Nephron progenitor cell (in vitro differentiated cells): Measurements from ENCODE around the gene IGFBP3.

Source experiments
- DNase-seq: peaks from one replicate; pipeline ENCODE4 v3.0.0; 2021
- H3K27ac Mint-ChIP-seq: 2 replicates; pipeline ENCODE4 v1.8.0; 2021; ENCODE audit warnings: mild to moderate bottlenecking, moderate library complexity, mixed read lengths
- H3K27me3 Mint-ChIP-seq: 2 replicates; pipeline ENCODE4 v1.8.0; 2021; ENCODE audit warnings: mild to moderate bottlenecking, low read depth, mixed read lengths; ENCODE audit not compliant: poor library complexity
- H3K36me3 Mint-ChIP-seq: 2 replicates; pipeline ENCODE4 v1.8.0; 2021; ENCODE audit warnings: low read depth, mixed read lengths
- H3K4me1 Mint-ChIP-seq: 2 replicates; pipeline ENCODE4 v1.8.0; 2021; ENCODE audit warnings: mixed read lengths
- H3K4me3 Mint-ChIP-seq: 2 replicates; pipeline ENCODE4 v1.8.0; 2021; ENCODE audit warnings: mild to moderate bottlenecking, moderate library complexity, mixed read lengths
- H3K9me3 Mint-ChIP-seq: 2 replicates; pipeline ENCODE4 v1.8.0; 2021; ENCODE audit warnings: mild to moderate bottlenecking, moderate library complexity, mixed read lengths
- CTCF ChIP-seq: fragments of 200-600 bp; sonication (generic); IDR thresholded peaks from 2 replicates; pipeline ENCODE4 v1.5.0; 2021; ENCODE audit warnings: antibody characterized with exemption

The IGFBP3 gene

GRCh38 chr7:45930967-45931366 lies 9.9 kb upstream of the IGFBP3 start:
- H3K4me1 Mint-ChIP-seq, result no peaks in the 10 kb centered on the region
- H3K27ac Mint-ChIP-seq, result no peak overlapping the region
- H3K9me3 Mint-ChIP-seq, result no peaks in the 10 kb centered on the region
- no peak for DNase-seq
- H3K27me3 Mint-ChIP-seq, result peaks cover 11% of the 10 kb centered on the region
- no peaks in the 10 kb centered on the region for H3K36me3 Mint-ChIP-seq
- H3K4me3 Mint-ChIP-seq, result no peak overlapping the region
- no peak for TF ChIP-seq CTCF

- TF ChIP-seq CTCF, result no peak
- peaks cover 12% of the 10 kb centered on the region for H3K4me1 Mint-ChIP-seq
- no peak overlapping the region for H3K27ac Mint-ChIP-seq
- H3K4me3 Mint-ChIP-seq, result no peak overlapping the region
- no peaks in the 10 kb centered on the region for H3K9me3 Mint-ChIP-seq
- H3K27me3 Mint-ChIP-seq, result peaks cover 38% of the 10 kb centered on the region
- no peaks in the 10 kb centered on the region for H3K36me3 Mint-ChIP-seq
- DNase-seq, result no peak
These were observed 6.6 kb upstream of the IGFBP3 start for GRCh38 chr7:45927721-45928120.

- no peak for DNase-seq
- Mint-ChIP-seq H3K27me3 (peaks cover 66% of the 10 kb centered on the region), H3K4me3 (no peak overlapping the region), H3K4me1 (peaks cover 32% of the 10 kb centered on the region), H3K9me3 (no peaks in the 10 kb centered on the region), H3K36me3 (no peaks in the 10 kb centered on the region), H3K27ac (peak overlapping the region; percentile 61)
- no peak for TF ChIP-seq CTCF
These were observed 3.2 kb upstream of the IGFBP3 start for GRCh38 chr7:45924283-45924682.

- Mint-ChIP-seq H3K27me3 (peaks cover 71% of the 10 kb centered on the region), H3K36me3 (no peaks in the 10 kb centered on the region), H3K4me3 (no peak overlapping the region), H3K9me3 (no peaks in the 10 kb centered on the region), H3K27ac (no peak overlapping the region), H3K4me1 (peaks cover 32% of the 10 kb centered on the region)
- no peak for TF ChIP-seq CTCF
- DNase-seq, result no peak
These were observed 2.7 kb upstream of the IGFBP3 start for GRCh38 chr7:45923818-45924217.

GRCh38 chr7:45923290-45923689 lies 2.2 kb upstream of the IGFBP3 start:
- peak overlapping the region; percentile 84 for H3K4me3 Mint-ChIP-seq
- H3K36me3 Mint-ChIP-seq, result no peaks in the 10 kb centered on the region
- peaks cover 76% of the 10 kb centered on the region for H3K27me3 Mint-ChIP-seq
- no peak overlapping the region for H3K27ac Mint-ChIP-seq
- peak; percentile 85 for DNase-seq
- TF ChIP-seq CTCF, result peak; percentile 98
- H3K4me1 Mint-ChIP-seq, result peaks cover 32% of the 10 kb centered on the region
- no peaks in the 10 kb centered on the region for H3K9me3 Mint-ChIP-seq

- no peak for DNase-seq
- peak overlapping the region; percentile 84 for H3K4me3 Mint-ChIP-seq
- H3K27me3 Mint-ChIP-seq, result peaks cover 81% of the 10 kb centered on the region
- no peaks in the 10 kb centered on the region for H3K36me3 Mint-ChIP-seq
- TF ChIP-seq CTCF, result no peak
- peaks cover 32% of the 10 kb centered on the region for H3K4me1 Mint-ChIP-seq
- no peak overlapping the region for H3K27ac Mint-ChIP-seq
- no peaks in the 10 kb centered on the region for H3K9me3 Mint-ChIP-seq
These were observed 1.7 kb upstream of the IGFBP3 start for GRCh38 chr7:45922810-45923209.
